Right lobe of liver (tissue), 4 donors: Measurements from ENCODE around the gene PDCD11.

Experiments used
- CTCF ChIP-seq, 4 donors: fragments of 200-600 bp in 3 of 4; fragments of 450-650 bp in 1 of 4; IDR thresholded peaks; one replicate each; pipeline versions ENCODE4 v1.5.1 to v1.8.0; 2016 to 2022; ENCODE audit warnings: antibody characterized with exemption in 4 of 4, mild to moderate bottlenecking in 2 of 4
- POLR2A ChIP-seq: fragments of 450-650 bp; IDR thresholded peaks from one replicate; pipeline ENCODE4 v1.6.1; 2017; ENCODE audit warnings: antibody characterized with exemption, mild to moderate bottlenecking
- donor health status: DM: no; HTN: no; CAD: no.
- donor health status: DM: no; HTN: no; CAD: no.
- donor health status: DM: no; HTN: yes; CAD: no.

- no peak for TF ChIP-seq CTCF (IDR thresholded peaks at IDR 0.05)
- TF ChIP-seq POLR2A: no peak
These were observed 32.7 kb downstream of the PDCD11 start for GRCh38 chr10:103428989-103429643.
